HG03025 (cell line): ENCODE data around the gene SOX30.

Source experiments
- ATAC-seq: cut with Tn5 transposase; IDR thresholded peaks from one replicate; pipeline ENCODE4 v1.9.1; 2021; ENCODE audit warnings: mild to moderate bottlenecking, moderate library complexity; ENCODE audit not compliant: unreplicated experiment, low FRiP score

Gene SOX30

GRCh38 chr5:157578079-157578780 lies 74.0 kb downstream of the SOX30 start:
- no peak for ATAC-seq

- no peak for ATAC-seq
Observed at GRCh38 chr5:157576678-157577077, 75.6 kb downstream of the SOX30 start.
